ENCODE results near the gene ZEB2.

The ZEB2 gene

GRCh38 chr2:144446136-144446535, 73.8 kb downstream of the ZEB2 start:
- no peak for DNase-seq

- DNase-seq, result no peak
Measured at GRCh38 chr2:144445196-144445595, 74.7 kb downstream of the ZEB2 start.

- DNase-seq, result no peak
Measured at GRCh38 chr2:144443837-144444817, 75.8 kb downstream of the ZEB2 start.

- DNase-seq, result no peak
Measured at GRCh38 chr2:144441711-144442141, 78.2 kb downstream of the ZEB2 start.

- no peak for DNase-seq
Measured at GRCh38 chr2:144439993-144440392, 79.9 kb downstream of the ZEB2 start.

- no peak for DNase-seq
Measured at GRCh38 chr2:144438801-144439631, 80.9 kb downstream of the ZEB2 start.

GRCh38 chr2:144437636-144438035, 82.3 kb downstream of the ZEB2 start:
- DNase-seq, result no peak

GRCh38 chr2:144434425-144435222, 85.3 kb downstream of the ZEB2 start:
- DNase-seq, result no peak

GRCh38 chr2:144432921-144433320, 87.0 kb downstream of the ZEB2 start:
- DNase-seq, result no peak

- no peak for DNase-seq
Measured at GRCh38 chr2:144431998-144432397, 87.9 kb downstream of the ZEB2 start.

GRCh38 chr2:144431392-144431783, 88.5 kb downstream of the ZEB2 start:
- no peak for DNase-seq

GRCh38 chr2:144430722-144431391, 89.1 kb downstream of the ZEB2 start:
- DNase-seq, result no peak

- DNase-seq, result no peak
Measured at GRCh38 chr2:144429396-144430112, 90.4 kb downstream of the ZEB2 start.

- no peak for DNase-seq
Measured at GRCh38 chr2:144426981-144427479, 92.9 kb downstream of the ZEB2 start.

- DNase-seq, result no peak
Measured at GRCh38 chr2:144426355-144426754, 93.6 kb downstream of the ZEB2 start.

- no peak for DNase-seq
Measured at GRCh38 chr2:144424559-144425240, 95.2 kb downstream of the ZEB2 start.

- DNase-seq, result no peak
Measured at GRCh38 chr2:144421606-144422510, 98.1 kb downstream of the ZEB2 start.

- DNase-seq, result no peak
Measured at GRCh38 chr2:144419218-144419617, 100.7 kb downstream of the ZEB2 start.

GRCh38 chr2:144415386-144415785, 104.5 kb downstream of the ZEB2 start:
- DNase-seq, result no peak

Data from NCI-H510A (cell line).